ENCODE measurements around the gene SLC9B2.

- TF ChIP-seq, protein P1, sequence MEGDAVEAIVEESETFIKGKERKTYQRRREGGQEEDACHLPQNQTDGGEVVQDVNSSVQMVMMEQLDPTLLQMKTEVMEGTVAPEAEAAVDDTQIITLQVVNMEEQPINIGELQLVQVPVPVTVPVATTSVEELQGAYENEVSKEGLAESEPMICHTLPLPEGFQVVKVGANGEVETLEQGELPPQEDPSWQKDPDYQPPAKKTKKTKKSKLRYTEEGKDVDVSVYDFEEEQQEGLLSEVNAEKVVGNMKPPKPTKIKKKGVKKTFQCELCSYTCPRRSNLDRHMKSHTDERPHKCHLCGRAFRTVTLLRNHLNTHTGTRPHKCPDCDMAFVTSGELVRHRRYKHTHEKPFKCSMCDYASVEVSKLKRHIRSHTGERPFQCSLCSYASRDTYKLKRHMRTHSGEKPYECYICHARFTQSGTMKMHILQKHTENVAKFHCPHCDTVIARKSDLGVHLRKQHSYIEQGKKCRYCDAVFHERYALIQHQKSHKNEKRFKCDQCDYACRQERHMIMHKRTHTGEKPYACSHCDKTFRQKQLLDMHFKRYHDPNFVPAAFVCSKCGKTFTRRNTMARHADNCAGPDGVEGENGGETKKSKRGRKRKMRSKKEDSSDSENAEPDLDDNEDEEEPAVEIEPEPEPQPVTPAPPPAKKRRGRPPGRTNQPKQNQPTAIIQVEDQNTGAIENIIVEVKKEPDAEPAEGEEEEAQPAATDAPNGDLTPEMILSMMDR (IDR thresholded peaks at IDR 0.05): no peak
- no peak for TF ChIP-seq POLR2A (IDR thresholded peaks at IDR 0.05)
Observed at GRCh38 chr4:103054030-103054429, 22.5 kb downstream of the SLC9B2 start.

Measured in Peyer's patch (tissue), 4 donors.